HepG2 (cell line): ENCODE data around the gene CSRNP3. TPM values are rescaled to one million over a fixed set of nuclear protein-coding genes. Genes with fewer than 3 reads are reported as not detected.

ENCODE experiments used
- ATAC-seq: fragments of 200-7000 bp; cut with Tn5 transposase; 3 replicates; pipeline ENCODE4 v1.9.1; 2020; ENCODE audit warnings: mild to moderate bottlenecking, moderate library complexity
- BruUV-seq: library from RNA; stranded (reverse); fragments of 400-500 nt; replicated peaks from 2 replicates; lab custom pipeline; 2021; lab: Mats Ljungman, UMichigan
- CTCF ChIA-PET: fragments of 300-600 bp; formaldehyde crosslinking; extraction: SDS; loops from one replicate; lab custom pipeline; 2021; ENCODE audit warnings: low total read pairs, inconsistent platforms, low intra/inter-chr PET ratio; lab: Yijun Ruan, JAX
- POLR2A ChIA-PET: fragments of 350-600 bp; sonication (Branson Sonifier 250); formaldehyde crosslinking; loops from one replicate; lab custom pipeline; 2020; ENCODE audit warnings: antibody characterized with exemption, inconsistent platforms; lab: Yijun Ruan, JAX
- DNase-seq: peaks from one replicate; pipeline ENCODE4 v3.0.0-alpha.2; 2015; ENCODE audit warnings: low spot score
- FAIRE-seq: peaks from 3 replicates; lab custom pipeline; 2011; peaks lifted over from hg19 to GRCh38; lab: Jason Lieb, UNC
- H2AFZ ChIP-seq: one replicate; pipeline ENCODE4 v1.6.1; 2011; ENCODE audit warnings: low read length, inconsistent platforms
- H3K27ac ChIP-seq: fragments of 300-600 bp; 3 replicates; pipeline ENCODE4 v1.8.0; 2011; ENCODE audit warnings: mixed run types, mild to moderate bottlenecking, mixed read lengths, low read length, inconsistent platforms; ENCODE audit not compliant: insufficient read depth; ENCODE audit errors: extremely low read length
- H3K27me3 ChIP-seq, 2 experiments: fragments of 200-600 bp in 1 of 2; 2 replicates in 1 of 2; 3 replicates in 1 of 2; pipeline versions ENCODE4 v1.6.0 to v1.8.0; 2011; ENCODE audit warnings: low read length in 2 of 2, mild to moderate bottlenecking in 2 of 2, moderate library complexity in 2 of 2, inconsistent platforms in 1 of 2; ENCODE audit not compliant: insufficient read depth in 2 of 2, control insufficient read depth in 1 of 2
- H3K36me3 ChIP-seq, 2 experiments: fragments of 200-600 bp in 1 of 2; replicated peaks in 1 of 2; 2 replicates in 1 of 2; 3 replicates in 1 of 2; pipeline versions ENCODE4 v1.5.1 to v1.8.0; 2011; ENCODE audit warnings: low read length in 2 of 2, inconsistent platforms in 1 of 2; ENCODE audit not compliant: insufficient read depth in 2 of 2, control insufficient read depth in 1 of 2
- H3K4me1 ChIP-seq: 2 replicates; pipeline ENCODE4 v1.5.1; 2012; ENCODE audit warnings: low read length, inconsistent platforms; ENCODE audit not compliant: insufficient read depth
- H3K4me2 ChIP-seq: 2 replicates; pipeline ENCODE4 v1.6.0; 2011; ENCODE audit warnings: low read depth, low read length, inconsistent platforms
- H3K4me3 ChIP-seq, 3 experiments: fragments of 200-600 bp in 1 of 3; sonication (generic), shearing (Covaris generic) in 1 of 3; replicated peaks in 1 of 3; 2 replicates each; pipeline ENCODE4 v1.5.1; 2011 to 2016; ENCODE audit warnings: low read length in 3 of 3, inconsistent platforms in 2 of 3, low read depth in 2 of 3, mild to moderate bottlenecking in 2 of 3, control low read depth in 1 of 3, mixed read lengths in 1 of 3; ENCODE audit not compliant: insufficient read depth in 1 of 3
- H3K79me2 ChIP-seq: one replicate; pipeline ENCODE4 v1.6.1; 2011; ENCODE audit warnings: low read length, inconsistent platforms; ENCODE audit not compliant: insufficient read depth
- H3K9ac ChIP-seq: 2 replicates; pipeline ENCODE4 v1.6.0; 2011; ENCODE audit warnings: mild to moderate bottlenecking, low read depth, low read length, inconsistent platforms; ENCODE audit not compliant: insufficient read depth
- H3K9me3 ChIP-seq: 2 replicates; pipeline ENCODE4 v1.5.1; 2012; ENCODE audit warnings: mild to moderate bottlenecking, low read length
- H4K20me1 ChIP-seq: 2 replicates; pipeline ENCODE4 v1.6.0; 2011; ENCODE audit warnings: inconsistent platforms, mild to moderate bottlenecking, low read length, moderate library complexity; ENCODE audit not compliant: insufficient read depth
- ARNTL ChIP-seq: sonication (generic); formaldehyde crosslinking; IDR thresholded peaks from 2 replicates; pipeline ENCODE4 v1.4.0; 2020; ENCODE audit warnings: mild to moderate bottlenecking, missing genetic modification reagents
- NFYC ChIP-seq: IDR thresholded peaks from 2 replicates; pipeline ENCODE4 v1.6.1; 2016; ENCODE audit warnings: missing genetic modification reagents, missing compliant biosample characterization
- RFX1 ChIP-seq: fragments of 450-650 bp; IDR thresholded peaks from 2 replicates; pipeline ENCODE4 v1.6.1; 2017
- RFX3 ChIP-seq: IDR thresholded peaks from 2 replicates; pipeline ENCODE4 v1.6.1; 2016; ENCODE audit warnings: missing biosample characterization, missing genetic modification reagents
- SRY ChIP-seq: sonication (generic); formaldehyde crosslinking; IDR thresholded peaks from 2 replicates; pipeline ENCODE4 v1.8.0; 2022; ENCODE audit warnings: mild to moderate bottlenecking, missing genetic modification reagents
- ZBTB7B ChIP-seq: sonication (generic); formaldehyde crosslinking; IDR thresholded peaks from 2 replicates; pipeline ENCODE4 v1.4.0; 2020; ENCODE audit warnings: missing genetic modification reagents
- ZKSCAN5 ChIP-seq: sonication (generic); formaldehyde crosslinking; IDR thresholded peaks from 2 replicates; pipeline ENCODE4 v1.5.1; 2020; ENCODE audit warnings: mild to moderate bottlenecking, missing genetic modification reagents
- ZNF432 ChIP-seq: sonication (generic); formaldehyde crosslinking; IDR thresholded peaks from 2 replicates; pipeline ENCODE4 v1.5.0; 2020; ENCODE audit warnings: missing genetic modification reagents, mild to moderate bottlenecking, borderline replicate concordance
- ZNF644 ChIP-seq: IDR thresholded peaks from 2 replicates; pipeline ENCODE4 v1.6.1; 2016; ENCODE audit warnings: low read depth
- ZSCAN29 ChIP-seq: sonication (generic); formaldehyde crosslinking; conservative IDR thresholded peaks from 2 replicates; pipeline ENCODE4 v1.4.0; 2020; ENCODE audit warnings: mild to moderate bottlenecking, missing genetic modification reagents
- WGBS: methylation state at CpG from one replicate; pipeline ENCODE4 v1.1.6; 2017; ENCODE audit warnings: low lambda C conversion rate; 5-methylcytosine and 5-hydroxymethylcytosine counted together
- in situ Hi-C: cut with HindIII; loops from 2 replicates; pipeline ENCODE4 v1.10.0; 2017; ENCODE audit warnings: low pct_unique_long_range_greater_than_20kb; ENCODE audit not compliant: extremely low pct_ligation_motif_present
- intact Hi-C: fragments of 100-400 bp; cut with micrococcal nuclease; formaldehyde crosslinking; loops from one replicate; pipeline ENCODE4 v1.10.0; 2022; ENCODE audit not compliant: unreplicated experiment
- polyA plus RNA-seq, 8 experiments: library from polyadenylated mRNA; depleted of rRNA in 3 of 8; stranded (reverse) in 7 of 8; unstranded in 1 of 8; fragments of >200 nt; fragmentation: Illumina TruSeq in 4 of 8; extraction: Trizol in 4 of 8; gene quantifications; 2 replicates each; pipeline versions ENCODE4 v1.2.1 to v1.2.3, GENCODE V29; 2011 to 2016; ENCODE audit warnings: low read depth in 4 of 8, missing spikeins in 1 of 8, mixed read lengths in 1 of 8; ENCODE audit not compliant: insufficient read depth in 1 of 8
- total RNA-seq, 5 experiments: library from RNA; depleted of rRNA; stranded (reverse); fragments of >200 nt; fragmentation: Illumina TruSeq; extraction: Trizol; gene quantifications; 2 replicates each; pipeline ENCODE4 v1.2.3, GENCODE V29; 2016; ENCODE audit warnings: low read depth in 1 of 5
- TF ChIP-seq, protein P1 (sequence below): sonication (generic); formaldehyde crosslinking; IDR thresholded peaks from 2 replicates; pipeline ENCODE4 v1.4.0; 2020; ENCODE audit warnings: missing genetic modification reagents

Gene CSRNP3
- total and polyA plus RNA-seq, 2 of the 13 experiments (the other 11 are each of a cell fraction or from before 2014, with no cell fraction given): not detected

- H3K9ac ChIP-seq: no peak overlapping the region
- in situ Hi-C loops: no loop called here
- TF ChIP-seq ZNF644: no peak
- no peak for TF ChIP-seq ZBTB7B (CRISPR knock-in tag)
- no peak for TF ChIP-seq ARNTL (CRISPR knock-in tag)
- TF ChIP-seq ZKSCAN5 (CRISPR knock-in tag): no peak
- TF ChIP-seq ZSCAN29 (CRISPR knock-in tag): no peak
- no peak for TF ChIP-seq NFYC (CRISPR knock-in tag)
- no peak for TF ChIP-seq RFX3 (CRISPR knock-in tag)
- TF ChIP-seq ZNF432: no peak
- TF ChIP-seq SRY (CRISPR knock-in tag): no peak
- no peak for TF ChIP-seq RFX1
- TF ChIP-seq, protein P1, sequence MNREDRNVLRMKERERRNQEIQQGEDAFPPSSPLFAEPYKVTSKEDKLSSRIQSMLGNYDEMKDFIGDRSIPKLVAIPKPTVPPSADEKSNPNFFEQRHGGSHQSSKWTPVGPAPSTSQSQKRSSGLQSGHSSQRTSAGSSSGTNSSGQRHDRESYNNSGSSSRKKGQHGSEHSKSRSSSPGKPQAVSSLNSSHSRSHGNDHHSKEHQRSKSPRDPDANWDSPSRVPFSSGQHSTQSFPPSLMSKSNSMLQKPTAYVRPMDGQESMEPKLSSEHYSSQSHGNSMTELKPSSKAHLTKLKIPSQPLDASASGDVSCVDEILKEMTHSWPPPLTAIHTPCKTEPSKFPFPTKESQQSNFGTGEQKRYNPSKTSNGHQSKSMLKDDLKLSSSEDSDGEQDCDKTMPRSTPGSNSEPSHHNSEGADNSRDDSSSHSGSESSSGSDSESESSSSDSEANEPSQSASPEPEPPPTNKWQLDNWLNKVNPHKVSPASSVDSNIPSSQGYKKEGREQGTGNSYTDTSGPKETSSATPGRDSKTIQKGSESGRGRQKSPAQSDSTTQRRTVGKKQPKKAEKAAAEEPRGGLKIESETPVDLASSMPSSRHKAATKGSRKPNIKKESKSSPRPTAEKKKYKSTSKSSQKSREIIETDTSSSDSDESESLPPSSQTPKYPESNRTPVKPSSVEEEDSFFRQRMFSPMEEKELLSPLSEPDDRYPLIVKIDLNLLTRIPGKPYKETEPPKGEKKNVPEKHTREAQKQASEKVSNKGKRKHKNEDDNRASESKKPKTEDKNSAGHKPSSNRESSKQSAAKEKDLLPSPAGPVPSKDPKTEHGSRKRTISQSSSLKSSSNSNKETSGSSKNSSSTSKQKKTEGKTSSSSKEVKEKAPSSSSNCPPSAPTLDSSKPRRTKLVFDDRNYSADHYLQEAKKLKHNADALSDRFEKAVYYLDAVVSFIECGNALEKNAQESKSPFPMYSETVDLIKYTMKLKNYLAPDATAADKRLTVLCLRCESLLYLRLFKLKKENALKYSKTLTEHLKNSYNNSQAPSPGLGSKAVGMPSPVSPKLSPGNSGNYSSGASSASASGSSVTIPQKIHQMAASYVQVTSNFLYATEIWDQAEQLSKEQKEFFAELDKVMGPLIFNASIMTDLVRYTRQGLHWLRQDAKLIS (CRISPR knock-in tag): no peak
- H4K20me1 ChIP-seq: no peaks in the 10 kb centered on the region
- ChIA-PET POLR2A (no interaction called here), CTCF (no interaction called here)
- H3K27me3 ChIP-seq: no peaks in the 10 kb centered on the region
- DNase-seq (no peak), ATAC-seq (no peak), FAIRE-seq (no peak)
- H3K4me3 ChIP-seq: no peak overlapping the region
- intact Hi-C loops: no loop called here
- H3K4me2 ChIP-seq: no peak overlapping the region
- WGBS: 3% methylated on average over 3 of the region's 3 CpGs
- no peaks in the 10 kb centered on the region for H3K79me2 ChIP-seq
- no peaks in the 10 kb centered on the region for H3K4me1 ChIP-seq
- no peak overlapping the region for H3K27ac ChIP-seq
- no peaks in the 10 kb centered on the region for H3K36me3 ChIP-seq
- H2AFZ ChIP-seq: no peak overlapping the region
- no TSS peak for BruUV-seq
- no peaks in the 10 kb centered on the region for H3K9me3 ChIP-seq
Observed at GRCh38 chr2:165474619-165475276, 5.2 kb downstream of the CSRNP3 start.
